RWPE2 (cell line): ENCODE measurements around the gene PTOV1.
"Not testable (repeated sequence)": the region's sequence is repeated elsewhere in the genome, so short reads cannot be mapped to it uniquely, and the experiment has no call there.

Experiments used
- ATAC-seq: fragments of 200-7000 bp; cut with Tn5 transposase; 3 replicates; pipeline ENCODE4 v1.9.1; 2021; ENCODE audit warnings: low read depth
- DNase-seq: peaks from one replicate; pipeline ENCODE4 v3.0.0-alpha.2; 2020; ENCODE audit warnings: low spot score
- H3K27ac ChIP-seq: fragments of 450-650 bp; 2 replicates; pipeline ENCODE4 v1.5.1; 2017; ENCODE audit warnings: mild to moderate bottlenecking; ENCODE audit not compliant: poor library complexity, severe bottlenecking
- H3K27me3 ChIP-seq: fragments of 250-450 bp; sonication (Bioruptor Pico); 2 replicates; pipeline ENCODE4 v1.5.1; 2021; ENCODE audit warnings: mild to moderate bottlenecking, moderate library complexity; ENCODE audit not compliant: insufficient read depth, poor library complexity, severe bottlenecking
- H3K36me3 ChIP-seq: fragments of 250-450 bp; sonication (Bioruptor Pico); 2 replicates; pipeline ENCODE4 v1.5.1; 2020; ENCODE audit warnings: low read depth, mild to moderate bottlenecking, moderate library complexity
- H3K4me1 ChIP-seq: fragments of 250-450 bp; sonication (Bioruptor Pico); 2 replicates; pipeline ENCODE4 v1.5.1; 2021; ENCODE audit warnings: mild to moderate bottlenecking, moderate library complexity; ENCODE audit not compliant: insufficient read depth, poor library complexity, severe bottlenecking
- H3K4me3 ChIP-seq: fragments of 250-450 bp; sonication (Bioruptor Pico); 2 replicates; pipeline ENCODE4 v1.5.1; 2021; ENCODE audit warnings: mild to moderate bottlenecking, moderate library complexity; ENCODE audit not compliant: severe bottlenecking
- H3K9me3 ChIP-seq: fragments of 250-450 bp; sonication (Bioruptor Pico); 2 replicates; pipeline ENCODE4 v1.5.1; 2021; ENCODE audit warnings: mild to moderate bottlenecking, moderate library complexity; ENCODE audit not compliant: severe bottlenecking
- CTCF ChIP-seq: fragments of 450-650 bp; IDR thresholded peaks from one replicate; pipeline ENCODE4 v1.5.1; 2017; ENCODE audit warnings: mild to moderate bottlenecking, moderate library complexity; ENCODE audit not compliant: poor library complexity, severe bottlenecking

PTOV1 gene

GRCh38 chr19:49817964-49818648 is 32.9 kb upstream of the PTOV1 start, which contains the start of gene MED25:
MED25 (plus strand) TSS chr19:49818289; CDS start chr19:49818342, 53 bp downstream.
- H3K36me3 ChIP-seq = peaks cover 17% of the 10 kb centered on the region
- H3K9me3 ChIP-seq = no peaks in the 10 kb centered on the region
- no peaks in the 10 kb centered on the region for H3K27me3 ChIP-seq
- peak within 1 kb of the TSS; percentile 68 for H3K4me3 ChIP-seq
- DNase-seq = no peak
- peak; percentile 75 for ATAC-seq
- peaks cover 4% of the 10 kb centered on the region for H3K4me1 ChIP-seq
- no peak for TF ChIP-seq CTCF
- peak within 1 kb of the TSS; percentile 48 for H3K27ac ChIP-seq

- TF ChIP-seq CTCF = no peak
- Histone ChIP-seq H3K4me3 (peak overlapping the region; percentile 68), H3K9me3 (no peaks in the 10 kb centered on the region), H3K27me3 (no peaks in the 10 kb centered on the region), H3K36me3 (peaks cover 24% of the 10 kb centered on the region), H3K27ac (peak overlapping the region; percentile 48), H3K4me1 (peaks cover 3% of the 10 kb centered on the region)
- no peak for DNase-seq
- ATAC-seq = no peak; the same call in 2 of the 3 replicates
Observed at GRCh38 chr19:49818649-49819370, 32.1 kb upstream of the PTOV1 start.

- H3K36me3 ChIP-seq = peaks cover 24% of the 10 kb centered on the region
- H3K4me1 ChIP-seq, H3K27ac ChIP-seq, H3K27me3 ChIP-seq, H3K9me3 ChIP-seq, DNase-seq, H3K4me3 ChIP-seq, ATAC-seq: not testable (repeated sequence)
Observed at GRCh38 chr19:49819452-49820115, 31.4 kb upstream of the PTOV1 start.

- Histone ChIP-seq H3K27ac (no peak overlapping the region), H3K4me1 (no peaks in the 10 kb centered on the region), H3K9me3 (no peaks in the 10 kb centered on the region), H3K36me3 (peaks cover 24% of the 10 kb centered on the region), H3K4me3 (no peak overlapping the region), H3K27me3 (no peaks in the 10 kb centered on the region)
- no peak for DNase-seq
- no peak for ATAC-seq
- no peak for TF ChIP-seq CTCF
Observed at GRCh38 chr19:49820125-49820524, 30.8 kb upstream of the PTOV1 start.

- no peak overlapping the region for H3K27ac ChIP-seq
- no peak for ATAC-seq
- no peak for DNase-seq
- H3K9me3 ChIP-seq = no peaks in the 10 kb centered on the region
- TF ChIP-seq CTCF = no peak
- no peaks in the 10 kb centered on the region for H3K27me3 ChIP-seq
- no peak overlapping the region for H3K4me3 ChIP-seq
- H3K36me3 ChIP-seq = peaks cover 24% of the 10 kb centered on the region
- no peaks in the 10 kb centered on the region for H3K4me1 ChIP-seq
Observed at GRCh38 chr19:49823472-49823871, 27.5 kb upstream of the PTOV1 start.
